H1 (cell line): ENCODE results near the gene KIAA0513. TPM values are rescaled to one million over a fixed set of nuclear protein-coding genes. Genes with fewer than 3 reads are reported as not detected.

Experiments used
- CTCF ChIA-PET: fragments of 300-600 bp; sonication (Branson Sonifier 250); formaldehyde crosslinking; loops from one replicate; lab custom pipeline; 2021; ENCODE audit not compliant: partially characterized antibody; lab: Charles Lee
- POLR2A ChIA-PET: fragments of 300-600 bp; sonication (Branson Sonifier 250); formaldehyde crosslinking; loops from one replicate; lab custom pipeline; 2021; ENCODE audit warnings: inconsistent platforms; ENCODE audit not compliant: partially characterized antibody; lab: Charles Lee
- DNase-seq, 2 experiments: peaks; one replicate each; pipeline versions ENCODE4 v3.0.0 to v3.0.0-alpha.2; 2010 to 2022; ENCODE audit warnings: low spot score in 2 of 2, low read depth in 1 of 2, mixed read lengths in 1 of 2
- FAIRE-seq: peaks from 2 replicates; lab custom pipeline; 2011; peaks lifted over from hg19 to GRCh38; lab: Jason Lieb, UNC
- H2AFZ ChIP-seq: 2 replicates; pipeline ENCODE4 v1.8.1; 2012; ENCODE audit warnings: low read length, inconsistent platforms
- H2AK5ac ChIP-seq: 2 replicates; pipeline ENCODE4 v1.6.1; 2013; ENCODE audit warnings: low read depth, low read length
- H2BK120ac ChIP-seq: replicated peaks from 2 replicates; pipeline ENCODE3; 2013; ENCODE audit warnings: low read depth, low read length, inconsistent platforms
- H2BK12ac ChIP-seq: 2 replicates; pipeline ENCODE4 v1.6.1; 2013; ENCODE audit warnings: low read depth, low read length
- H2BK15ac ChIP-seq: 2 replicates; pipeline ENCODE4 v1.6.1; 2013; ENCODE audit warnings: low read length
- H2BK20ac ChIP-seq: 2 replicates; pipeline ENCODE4 v1.6.1; 2013; ENCODE audit warnings: low read length
- H2BK5ac ChIP-seq: 2 replicates; pipeline ENCODE4 v1.6.1; 2013; ENCODE audit warnings: low read depth, low read length
- H3K14ac ChIP-seq: 2 replicates; pipeline ENCODE4 v1.6.1; 2013; ENCODE audit warnings: inconsistent platforms; ENCODE audit not compliant: insufficient read length
- H3K18ac ChIP-seq: 2 replicates; pipeline ENCODE4 v1.6.1; 2013; ENCODE audit warnings: low read length; ENCODE audit errors: extremely low read depth
- H3K23ac ChIP-seq: 2 replicates; pipeline ENCODE4 v1.6.1; 2013; ENCODE audit warnings: inconsistent platforms; ENCODE audit not compliant: insufficient read length
- H3K23me2 ChIP-seq: 2 replicates; pipeline ENCODE4 v1.6.1; 2013; ENCODE audit warnings: low read depth, low read length
- H3K27ac ChIP-seq: 2 replicates; pipeline ENCODE4 v1.6.1; 2011; ENCODE audit warnings: low read depth, low read length, inconsistent platforms
- H3K27me3 ChIP-seq, 4 experiments: replicated peaks in 1 of 4; 1 replicate in 1 of 4; 2 replicates in 3 of 4; pipeline versions ENCODE4 v1.6.1 to v1.8.1; 2011 to 2013; ENCODE audit warnings: low read length in 3 of 4, mild to moderate bottlenecking in 3 of 4, inconsistent platforms in 2 of 4, mixed read lengths in 2 of 4, moderate library complexity in 1 of 4; ENCODE audit not compliant: control insufficient read depth in 3 of 4, insufficient read depth in 3 of 4; ENCODE audit errors: extremely low read depth in 1 of 4
- H3K36me3 ChIP-seq, 4 experiments: 2 replicates each; pipeline versions ENCODE4 v1.6.1 to v1.8.1; 2011 to 2013; ENCODE audit warnings: mild to moderate bottlenecking in 4 of 4, low read length in 3 of 4, moderate library complexity in 2 of 4, control low read depth in 1 of 4, inconsistent platforms in 1 of 4; ENCODE audit not compliant: insufficient read depth in 4 of 4, control insufficient read depth in 2 of 4
- H3K4ac ChIP-seq: replicated peaks from 2 replicates; pipeline ENCODE3; 2013; ENCODE audit warnings: low read length, low read depth, mixed read lengths, inconsistent platforms; ENCODE audit not compliant: insufficient read length
- H3K4me1 ChIP-seq, 4 experiments: replicated peaks in 1 of 4; 1 replicate in 1 of 4; 2 replicates in 3 of 4; pipeline versions ENCODE4 v1.6.1 to v1.8.1; 2011 to 2013; ENCODE audit warnings: low read length in 3 of 4, inconsistent platforms in 2 of 4, mixed read lengths in 1 of 4; ENCODE audit not compliant: insufficient read depth in 4 of 4, control insufficient read depth in 3 of 4
- H3K4me2 ChIP-seq, 2 experiments: 2 replicates each; pipeline versions ENCODE4 v1.6.1 to v1.8.1; 2011 to 2013; ENCODE audit warnings: low read depth in 2 of 2, low read length in 2 of 2, control low read depth in 1 of 2, inconsistent platforms in 1 of 2, mild to moderate bottlenecking in 1 of 2; ENCODE audit not compliant: insufficient read depth in 1 of 2
- H3K4me3 ChIP-seq, 4 experiments: fragments of 200-600, 300-600 bp in 1 of 4; sonication (generic), shearing (Covaris generic), sonication (Bioruptor Twin) in 1 of 4; 2 replicates each; pipeline versions ENCODE4 v1.5.1 to v1.8.1; 2011 to 2016; ENCODE audit warnings: low read length in 4 of 4, low read depth in 3 of 4, control low read depth in 2 of 4, inconsistent platforms in 2 of 4, mild to moderate bottlenecking in 2 of 4, mixed read lengths in 1 of 4, moderate library complexity in 1 of 4; ENCODE audit not compliant: insufficient read depth in 2 of 4; ENCODE audit errors: extremely low read depth in 1 of 4
- H3K56ac ChIP-seq: replicated peaks from 2 replicates; pipeline ENCODE3; 2013; ENCODE audit warnings: low read depth, mild to moderate bottlenecking, mixed read lengths, low read length, inconsistent platforms; ENCODE audit not compliant: insufficient read length
- H3K79me1 ChIP-seq: 2 replicates; pipeline ENCODE4 v1.6.1; 2013; ENCODE audit warnings: low read depth, low read length, control low read depth
- H3K79me2 ChIP-seq, 2 experiments: 2 replicates each; pipeline versions ENCODE4 v1.6.1 to v1.8.1; 2012 to 2013; ENCODE audit warnings: low read length in 2 of 2, mild to moderate bottlenecking in 2 of 2, inconsistent platforms in 1 of 2; ENCODE audit not compliant: insufficient read depth in 2 of 2, control insufficient read depth in 1 of 2
- H3K9ac ChIP-seq, 4 experiments: replicated peaks in 1 of 4; 1 replicate in 1 of 4; 2 replicates in 3 of 4; pipeline versions ENCODE4 v1.6.1 to v1.8.1; 2011 to 2013; ENCODE audit warnings: low read depth in 3 of 4, low read length in 3 of 4, control low read depth in 2 of 4, mild to moderate bottlenecking in 2 of 4, moderate library complexity in 2 of 4, inconsistent platforms in 1 of 4; ENCODE audit errors: extremely low read depth in 1 of 4
- H3K9me3 ChIP-seq, 2 experiments: 2 replicates each; pipeline versions ENCODE4 v1.6.1 to v1.8.1; 2012 to 2013; ENCODE audit warnings: mild to moderate bottlenecking in 2 of 2, moderate library complexity in 2 of 2, control low read depth in 1 of 2, inconsistent platforms in 1 of 2, low read depth in 1 of 2, low read length in 1 of 2, mixed read lengths in 1 of 2; ENCODE audit not compliant: insufficient read depth in 2 of 2
- H4K20me1 ChIP-seq, 2 experiments: replicated peaks in 1 of 2; 2 replicates each; pipeline versions ENCODE3 to v1.8.1; 2011 to 2013; ENCODE audit warnings: inconsistent platforms in 2 of 2, low read length in 2 of 2, mild to moderate bottlenecking in 1 of 2; ENCODE audit not compliant: insufficient read depth in 2 of 2, control insufficient read depth in 1 of 2
- H4K5ac ChIP-seq: 2 replicates; pipeline ENCODE4 v1.6.1; 2013; ENCODE audit warnings: low read length, low read depth, mixed read lengths, inconsistent platforms; ENCODE audit not compliant: insufficient read length
- H4K8ac ChIP-seq: 2 replicates; pipeline ENCODE4 v1.8.0; 2013; ENCODE audit warnings: mild to moderate bottlenecking, moderate library complexity, low read length, inconsistent platforms; ENCODE audit not compliant: insufficient read depth; ENCODE audit errors: extremely low read depth
- H4K91ac ChIP-seq: replicated peaks from 2 replicates; pipeline ENCODE3; 2013; ENCODE audit warnings: low read length, mixed read lengths, inconsistent platforms; ENCODE audit not compliant: insufficient read length
- RXRA ChIP-seq: IDR thresholded peaks from 2 replicates; pipeline ENCODE4 v1.6.1; 2011; ENCODE audit warnings: low read depth, mild to moderate bottlenecking, low read length, moderate library complexity; ENCODE audit not compliant: insufficient read depth
- SUZ12 ChIP-seq: fragments of 200-600 bp; sonication (generic); IDR thresholded peaks from 2 replicates; pipeline ENCODE4 v1.6.1; 2012; ENCODE audit warnings: mild to moderate bottlenecking, inconsistent platforms, low read length, moderate library complexity, mixed read lengths
- WGBS, 2 experiments: shearing (Covaris generic) in 1 of 2; methylation state at CpG; one replicate each; pipeline versions ENCODE4 v1.1.6 to v1.1.7; 2013 to 2015; ENCODE audit warnings: low lambda C conversion rate in 2 of 2, mixed read lengths in 2 of 2, inconsistent platforms in 1 of 2, low coverage in 1 of 2, missing lambda C conversion rate in 1 of 2; ENCODE audit not compliant: insufficient replicate concordance in 2 of 2, insufficient coverage in 1 of 2, insufficient read length in 1 of 2; ENCODE audit errors: extremely low coverage in 1 of 2, missing lambda C conversion rate in 1 of 2; 5-methylcytosine and 5-hydroxymethylcytosine counted together
- polyA plus RNA-seq, 7 experiments: library from polyadenylated mRNA; depleted of rRNA in 3 of 7; stranded (reverse) in 5 of 7; unstranded in 2 of 7; fragments of >200 nt in 5 of 7; fragments of 200-250 nt in 2 of 7; gene quantifications; 1 replicate in 5 of 7; 2 replicates in 1 of 7; 4 replicates in 1 of 7; pipeline versions ENCODE4 v1.2.1 to v1.2.3, GENCODE V29; 2011 to 2013; ENCODE audit warnings: missing spikeins in 2 of 7, mixed read lengths in 2 of 7
- total RNA-seq: library from RNA; stranded (reverse); fragmentation: NEBNext Ultra II Directional; extraction: Animal tissue kit (Norgen Biotek cat#: 25700); gene quantifications from 2 replicates; pipeline ENCODE4 v1.2.1, GENCODE V29; 2021

KIAA0513 gene
- total and polyA plus RNA-seq, 2 of the 8 experiments (the other 6 are each of a cell fraction or from before 2014, with no cell fraction given): 2.1 to 6.1 TPM

DNA sequence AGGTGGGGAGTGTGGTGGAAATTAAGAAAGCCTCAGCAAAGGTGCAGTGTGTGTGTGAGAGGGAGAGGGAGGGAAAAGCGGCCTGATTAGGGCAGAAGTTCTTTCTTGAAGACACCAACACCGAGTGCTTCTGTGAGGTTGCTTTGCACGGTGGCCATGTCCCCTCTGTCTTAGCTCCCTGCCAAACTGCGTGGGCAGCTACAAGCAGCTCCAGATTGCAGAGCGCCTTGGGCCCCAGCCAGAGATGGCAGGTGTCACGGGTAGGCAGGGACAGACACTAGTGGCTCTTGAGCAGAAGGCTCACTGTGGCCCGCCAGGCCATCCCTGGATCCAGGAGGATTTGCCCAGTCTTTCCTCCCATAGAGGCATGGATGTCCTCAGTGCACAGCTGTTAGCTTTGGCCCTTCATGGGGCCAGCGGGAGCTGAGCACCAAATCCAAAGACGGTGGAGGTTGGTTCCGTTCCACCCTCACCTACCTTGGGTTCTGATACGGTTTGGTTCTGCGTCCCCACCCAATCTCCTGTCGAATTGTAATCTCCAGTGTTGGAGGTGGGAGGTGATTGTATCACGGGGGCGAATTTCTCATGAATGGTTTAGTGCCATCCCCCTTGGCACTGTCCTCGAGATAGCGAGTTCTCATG lies 21.4 kb downstream of the KIAA0513 start:
- H3K23ac ChIP-seq: no peak overlapping the region
- no peak for TF ChIP-seq SUZ12
- TF ChIP-seq RXRA: no peak
- no peak overlapping the region for H3K14ac ChIP-seq
- H3K4me1 ChIP-seq: 0 out of 7 replicates have a peak, but pooled peaks cover 0 to 2% (median 0%) of the 10 kb centered on the region in 4 experiments
- no peak overlapping the region for H4K91ac ChIP-seq
- DNase-seq (no peak), FAIRE-seq (no peak)
- no peak overlapping the region for H3K27ac ChIP-seq
- H3K79me1 ChIP-seq: no peaks in the 10 kb centered on the region
- no peak overlapping the region for H2BK20ac ChIP-seq
- H3K56ac ChIP-seq: no peak overlapping the region
- no peak overlapping the region for H4K5ac ChIP-seq
- H3K18ac ChIP-seq: no peak overlapping the region
- ChIA-PET CTCF (interaction anchor here (0.6 to 2.8 kb wide), 6 partner anchors 9 to 70 kb away, joined by 3 to 9 read pairs (median 4); no protein-coding TSS in a partner anchor), POLR2A (no interaction called here)
- no peaks in the 10 kb centered on the region for H3K23me2 ChIP-seq
- H3K36me3 ChIP-seq: no peaks in the 10 kb centered on the region
- H2BK120ac ChIP-seq: no peak overlapping the region
- H2BK12ac ChIP-seq: no peak overlapping the region
- H3K79me2 ChIP-seq: no peaks in the 10 kb centered on the region
- no peak overlapping the region for H3K4me3 ChIP-seq
- no peak overlapping the region for H4K8ac ChIP-seq
- no peak overlapping the region for H2BK5ac ChIP-seq
- H2BK15ac ChIP-seq: no peak overlapping the region
- no peaks in the 10 kb centered on the region for H3K27me3 ChIP-seq
- no peak overlapping the region for H3K4ac ChIP-seq
- no peak overlapping the region for H2AFZ ChIP-seq
- H2AK5ac ChIP-seq: no peak overlapping the region
- no peak overlapping the region for H3K9ac ChIP-seq
- 84% methylated on average over 17 of the region's 17 CpGs; no CpG with 5 or more reads in 1 of the 2 experiments for WGBS, 2 experiments
- peaks cover 0 to 2% of the 10 kb centered on the region in 2 experiments for H4K20me1 ChIP-seq
- H3K9me3 ChIP-seq: no peaks in the 10 kb centered on the region
- no peak overlapping the region for H3K4me2 ChIP-seq
